GM12875 (cell line): ENCODE measurements around the gene GLYAT.

Source experiments
- H3K4me3 ChIP-seq: one replicate; pipeline ENCODE4 v1.5.1; 2011; ENCODE audit warnings: low read depth, low read length, control low read depth
- CTCF ChIP-seq: IDR thresholded peaks from 2 replicates; pipeline ENCODE4 v1.5.1; 2011; ENCODE audit warnings: low read depth, mild to moderate bottlenecking, control low read depth, inconsistent platforms, low read length, moderate library complexity, borderline replicate concordance; ENCODE audit not compliant: insufficient read depth

The GLYAT gene, protein sequence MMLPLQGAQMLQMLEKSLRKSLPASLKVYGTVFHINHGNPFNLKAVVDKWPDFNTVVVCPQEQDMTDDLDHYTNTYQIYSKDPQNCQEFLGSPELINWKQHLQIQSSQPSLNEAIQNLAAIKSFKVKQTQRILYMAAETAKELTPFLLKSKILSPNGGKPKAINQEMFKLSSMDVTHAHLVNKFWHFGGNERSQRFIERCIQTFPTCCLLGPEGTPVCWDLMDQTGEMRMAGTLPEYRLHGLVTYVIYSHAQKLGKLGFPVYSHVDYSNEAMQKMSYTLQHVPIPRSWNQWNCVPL

DNA sequence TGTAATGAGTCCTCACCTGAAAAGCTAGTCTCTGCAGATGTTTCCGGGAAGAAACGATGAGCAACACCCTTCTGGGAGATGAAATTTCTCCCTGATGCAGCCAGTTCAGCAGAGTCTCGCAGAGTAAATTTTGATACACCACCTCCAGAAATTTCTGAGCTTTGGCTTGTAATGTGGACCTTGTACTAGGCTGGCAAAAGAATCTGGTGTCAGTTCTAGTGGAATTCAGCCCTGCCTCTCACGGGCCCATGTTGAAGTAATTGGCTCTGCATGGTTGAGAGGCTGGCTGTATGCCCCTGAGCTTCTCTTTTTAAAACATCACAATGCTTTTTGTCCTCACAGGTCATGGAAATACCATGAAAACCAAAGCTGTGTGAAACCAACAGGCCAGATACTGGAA is at the start of gene GLYAT:
Gene GLYAT (minus strand): TSS at position 125 of the 400 bp plus-strand sequence. CDS start 7,447 bp downstream, outside the sequence.
- TF ChIP-seq CTCF, result no peak
- H3K4me3 ChIP-seq, result no peak within 1 kb of the TSS

GRCh38 chr11:58781345-58781744 is 49.6 kb upstream of the GLYAT start:
- no peak for TF ChIP-seq CTCF
- H3K4me3 ChIP-seq, result no peak overlapping the region

GRCh38 chr11:58780578-58780977 is 48.8 kb upstream of the GLYAT start:
- TF ChIP-seq CTCF, result no peak
- H3K4me3 ChIP-seq, result no peak overlapping the region

DNA sequence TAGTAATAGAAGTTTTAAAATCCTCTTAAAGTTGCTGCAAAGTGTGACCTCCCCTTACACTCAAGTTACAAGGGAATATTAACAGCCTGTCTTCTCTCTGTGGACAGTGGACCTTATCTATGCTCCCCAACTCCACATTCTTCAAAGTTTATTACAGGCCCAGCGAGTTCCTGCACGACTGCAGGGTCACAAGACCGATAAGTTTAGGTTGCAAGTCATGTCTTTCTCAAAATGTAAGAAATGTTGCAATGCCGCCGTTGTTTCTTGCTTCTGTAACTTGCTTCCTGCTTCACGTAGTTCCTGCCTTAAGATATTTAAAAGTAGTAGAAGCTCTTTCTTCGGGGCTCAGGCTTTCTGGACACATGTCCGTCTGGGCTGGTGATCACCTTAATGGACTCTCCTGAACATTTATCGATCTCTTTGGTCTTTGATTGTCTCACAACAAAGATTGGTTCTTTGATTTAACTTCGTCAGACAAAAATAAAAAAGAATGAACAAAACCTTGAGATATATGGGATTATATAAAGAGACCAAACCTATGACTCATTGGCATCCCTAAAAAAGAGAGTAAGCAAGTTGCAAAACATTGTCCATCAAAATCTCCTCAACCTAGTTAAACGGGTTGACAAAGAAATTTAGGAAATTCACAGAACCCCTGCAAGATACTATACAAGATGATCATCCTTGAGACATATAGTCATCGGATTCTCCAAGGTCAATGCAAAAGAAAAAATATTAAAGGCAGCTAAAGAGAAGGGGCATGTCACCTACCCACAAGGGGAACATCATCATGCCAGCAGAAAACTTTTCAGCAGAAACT is 45.4 kb upstream of the GLYAT start:
- no peak for TF ChIP-seq CTCF
- no peak overlapping the region for H3K4me3 ChIP-seq

DNA sequence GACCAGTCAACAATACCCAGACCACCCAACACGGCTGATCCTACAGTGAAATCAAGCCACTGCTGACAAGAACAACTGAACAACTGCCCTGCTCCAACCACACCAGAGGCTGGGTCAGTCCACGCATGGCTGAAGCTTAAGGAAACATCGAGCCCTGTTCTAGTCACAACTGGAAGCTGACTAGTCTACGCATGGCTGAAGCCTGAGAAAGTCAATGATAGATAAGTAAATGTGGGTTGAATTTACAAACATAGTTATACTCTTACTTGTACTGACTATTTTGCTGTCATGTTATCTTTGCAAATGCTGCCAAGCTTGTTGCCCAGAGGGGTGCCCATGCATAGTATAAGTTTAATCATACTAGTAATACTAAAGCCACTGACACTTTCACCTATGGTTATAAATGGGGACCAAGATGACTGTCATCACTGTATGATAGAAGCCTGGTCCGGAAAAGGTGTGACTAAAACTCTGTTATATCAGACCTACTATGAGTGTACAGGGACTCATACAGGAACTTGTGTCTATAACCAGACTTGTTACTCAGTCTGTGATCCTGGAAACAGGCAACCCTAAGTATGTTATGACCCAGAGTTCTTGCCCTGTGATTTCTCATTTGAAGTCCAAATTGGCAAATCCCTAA is 43.4 kb upstream of the GLYAT start:
- TF ChIP-seq CTCF, result no peak
- H3K4me3 ChIP-seq, result no peak overlapping the region

GRCh38 chr11:58774164-58774593 is 42.4 kb upstream of the GLYAT start:
- H3K4me3 ChIP-seq, result no peak overlapping the region
- TF ChIP-seq CTCF, result no peak
